ENCODE measurements around the gene GGNBP2.

GRCh38 chr17:36498155-36498554, 46.6 kb upstream of the GGNBP2 start:
- TF ChIP-seq CTCF (IDR thresholded peaks at IDR 0.05) (no peak), POLR2A (IDR thresholded peaks at IDR 0.05) (no peak)
